ENCODE measurements around the gene TSHB.

Gene TSHB

GRCh38 chr1:115060501-115060900 lies 30.9 kb downstream of the TSHB start:
- DNase-seq (ENCODE audit: low read depth), result no peak

- peak; percentile 72 for DNase-seq (ENCODE audit: low read depth)
These were observed 32.9 kb downstream of the TSHB start for GRCh38 chr1:115062542-115063004.

GRCh38 chr1:115063228-115063901 lies 33.7 kb downstream of the TSHB start:
- DNase-seq (ENCODE audit: low read depth), result peak; percentile 48

GRCh38 chr1:115064461-115064860 lies 34.8 kb downstream of the TSHB start:
- no peak for DNase-seq (ENCODE audit: low read depth)

GRCh38 chr1:115065021-115065420 lies 35.4 kb downstream of the TSHB start:
- DNase-seq (ENCODE audit: low read depth), result no peak

- DNase-seq (ENCODE audit: low read depth), result no peak
These were observed 37.7 kb downstream of the TSHB start for GRCh38 chr1:115067161-115067859.

- peak; percentile 58 for DNase-seq (ENCODE audit: low read depth)
These were observed 39.4 kb downstream of the TSHB start for GRCh38 chr1:115068826-115069585.

GRCh38 chr1:115069659-115070308 lies 40.2 kb downstream of the TSHB start:
- peak; percentile 59 for DNase-seq (ENCODE audit: low read depth)

- DNase-seq (ENCODE audit: low read depth), result no peak
These were observed 41.5 kb downstream of the TSHB start for GRCh38 chr1:115071012-115071664.

- DNase-seq (ENCODE audit: low read depth), result no peak
These were observed 43.9 kb downstream of the TSHB start for GRCh38 chr1:115073298-115074087.

- no peak for DNase-seq (ENCODE audit: low read depth)
These were observed 45.4 kb downstream of the TSHB start for GRCh38 chr1:115074839-115075534.

GRCh38 chr1:115076384-115076915 lies 46.8 kb downstream of the TSHB start:
- peak; percentile 76 for DNase-seq (ENCODE audit: low read depth)

GRCh38 chr1:115077286-115077983 lies 47.8 kb downstream of the TSHB start:
- DNase-seq (ENCODE audit: low read depth), result no peak

GRCh38 chr1:115077984-115078330 lies 48.3 kb downstream of the TSHB start:
- no peak for DNase-seq (ENCODE audit: low read depth)

GRCh38 chr1:115078708-115079107 lies 49.1 kb downstream of the TSHB start:
- no peak for DNase-seq (ENCODE audit: low read depth)

- DNase-seq (ENCODE audit: low read depth), result no peak
These were observed 53.3 kb downstream of the TSHB start for GRCh38 chr1:115082949-115083348.

Data from amniotic epithelial cell (primary cell).